Activated CD4-positive, alpha-beta memory T cell treated with anti-CD3 and anti-CD28 coated beads for 36 hours (primary cell): ENCODE data around the gene GAB3. TPM values are rescaled to one million over a fixed set of nuclear protein-coding genes. Genes with fewer than 3 reads are reported as not detected.

ENCODE experiments used
- CTCF ChIA-PET: fragments of 350-600 bp; sonication (Branson Sonifier 250); formaldehyde crosslinking; loops from one replicate; lab custom pipeline; 2021; ENCODE audit warnings: antibody characterized with exemption, inconsistent platforms; lab: Charles Lee
- POLR2A ChIA-PET: fragments of 350-600 bp; sonication (Branson Sonifier 250); formaldehyde crosslinking; loops from one replicate; lab custom pipeline; 2021; ENCODE audit warnings: antibody characterized with exemption; lab: Charles Lee
- DNase-seq: peaks from one replicate; pipeline ENCODE4 v3.0.0-alpha.2; 2020
- H3K27ac Mint-ChIP-seq: one replicate; pipeline ENCODE4 v1.8.0; 2021; ENCODE audit warnings: mixed read lengths
- H3K27me3 Mint-ChIP-seq: one replicate; pipeline ENCODE4 v1.8.0; 2021; ENCODE audit warnings: mixed read lengths
- H3K36me3 Mint-ChIP-seq: one replicate; pipeline ENCODE4 v1.8.0; 2021; ENCODE audit warnings: mixed read lengths
- H3K4me1 Mint-ChIP-seq: one replicate; pipeline ENCODE4 v1.8.0; 2021; ENCODE audit warnings: low read depth, mixed read lengths
- H3K4me3 Mint-ChIP-seq: one replicate; pipeline ENCODE4 v1.8.0; 2021; ENCODE audit warnings: mild to moderate bottlenecking, mixed read lengths
- H3K9me3 Mint-ChIP-seq: one replicate; pipeline ENCODE4 v1.8.0; 2021; ENCODE audit warnings: mixed read lengths
- intact Hi-C: fragments of 100-400 bp; cut with micrococcal nuclease; formaldehyde crosslinking; loops from one replicate; pipeline ENCODE4 v1.15.1; 2023
- total RNA-seq, 2 experiments: library from RNA; stranded (reverse); gene quantifications; one replicate each; pipeline ENCODE4 v1.2.3, GENCODE V29; 2021

The GAB3 gene
- total RNA-seq, 2 experiments from 2014 or later: 3.4 to 3.7 TPM

DNA sequence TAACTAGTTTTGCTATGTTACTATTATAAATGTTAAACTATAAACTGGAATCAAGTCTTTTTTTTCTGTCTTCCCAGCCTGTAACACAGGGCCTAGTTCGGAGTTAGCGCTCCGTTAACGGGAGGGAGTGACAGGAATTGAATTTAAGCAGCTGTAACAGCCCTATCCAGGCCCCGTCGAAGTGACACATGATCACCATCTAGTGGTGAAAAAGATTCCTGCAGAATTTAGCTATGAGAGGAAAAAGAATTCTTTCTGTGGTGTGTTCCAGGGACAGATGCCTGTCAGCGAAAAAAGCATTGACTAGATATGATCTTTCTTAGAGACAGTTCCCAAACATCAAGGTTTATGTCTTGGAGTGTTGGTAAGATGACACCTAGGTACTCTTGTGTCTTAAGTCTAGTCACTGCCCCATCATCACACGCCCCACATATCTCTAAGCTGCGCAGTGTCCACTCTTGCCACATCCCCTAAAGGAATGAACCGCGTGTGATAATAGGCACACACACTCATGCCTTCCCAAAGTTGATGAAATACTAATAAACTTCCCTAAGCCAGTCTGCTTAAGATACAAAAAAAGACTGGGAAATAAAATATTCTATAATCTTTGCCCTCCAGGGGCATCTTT is 2.1 kb downstream of the GAB3 start:
- no peaks in the 10 kb centered on the region for H3K27me3 Mint-ChIP-seq
- peak overlapping the region; percentile 39 for H3K4me3 Mint-ChIP-seq
- H3K36me3 Mint-ChIP-seq: peaks cover 2% of the 10 kb centered on the region
- intact Hi-C loops: loop anchor here (1.0 kb wide), 1 partner anchor 30 kb away; no protein-coding TSS in a partner anchor
- H3K27ac Mint-ChIP-seq: no peak overlapping the region
- POLR2A ChIA-PET: interaction anchor here (1.0 to 1.8 kb wide), 5 partner anchors 17 to 36 kb away, joined by 3 to 6 read pairs (median 4); no protein-coding TSS in a partner anchor
- H3K4me1 Mint-ChIP-seq: peaks cover 35% of the 10 kb centered on the region
- CTCF ChIA-PET: interaction anchor here (0.6 to 5.4 kb wide), 17 partner anchors 10 to 152 kb away, joined by 3 to 49 read pairs (median 7); partner anchors contain the start of genes DKC1 and SMIM9
- peaks cover 2% of the 10 kb centered on the region for H3K9me3 Mint-ChIP-seq
- peak; percentile 53 for DNase-seq

GRCh38 chrX:154742613-154743012 is 8.3 kb downstream of the GAB3 start:
- Mint-ChIP-seq H3K4me3 (no peak overlapping the region), H3K9me3 (peaks cover 2% of the 10 kb centered on the region), H3K27me3 (no peaks in the 10 kb centered on the region), H3K4me1 (peaks cover 20% of the 10 kb centered on the region), H3K27ac (no peak overlapping the region), H3K36me3 (peaks cover 2% of the 10 kb centered on the region)
- ChIA-PET CTCF (no interaction called here), POLR2A (no interaction called here)
- intact Hi-C loops: no loop called here
- DNase-seq: no peak

DNA sequence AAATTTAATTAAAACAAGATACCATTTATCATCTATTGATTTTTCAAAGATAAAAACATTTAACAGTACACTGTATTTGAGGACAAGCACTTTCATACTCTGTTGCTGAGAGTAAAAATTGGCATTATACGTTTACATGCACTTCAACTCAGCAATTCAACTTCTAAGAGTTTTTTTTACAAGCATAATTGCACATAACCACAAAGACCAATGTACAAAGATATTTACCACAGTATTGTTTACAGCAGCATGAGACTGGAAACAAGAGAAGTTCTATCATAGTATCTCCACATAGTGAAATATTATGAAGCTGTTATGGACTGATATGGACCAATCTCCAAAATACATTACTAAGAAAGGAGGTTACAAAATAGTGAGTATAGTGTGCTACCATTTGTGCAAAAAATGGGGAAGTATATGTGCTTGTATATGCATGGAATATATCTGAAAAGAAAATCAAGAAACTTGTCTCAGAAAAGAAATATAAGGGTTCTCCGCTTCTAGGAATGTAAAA is 10.9 kb downstream of the GAB3 start:
- ChIA-PET CTCF (interaction anchor here (1.0 to 5.7 kb wide), 2 partner anchors 9 to 21 kb away, joined by 3 to 49 read pairs; partner anchors contain the start of gene GAB3), POLR2A (no interaction called here)
- no peaks in the 10 kb centered on the region for H3K9me3 Mint-ChIP-seq
- H3K27ac Mint-ChIP-seq: no peak overlapping the region
- no peaks in the 10 kb centered on the region for H3K27me3 Mint-ChIP-seq
- peaks cover 43% of the 10 kb centered on the region for H3K4me1 Mint-ChIP-seq
- DNase-seq: no peak
- no peak overlapping the region for H3K4me3 Mint-ChIP-seq
- intact Hi-C loops: no loop called here
- H3K36me3 Mint-ChIP-seq: no peaks in the 10 kb centered on the region

DNA sequence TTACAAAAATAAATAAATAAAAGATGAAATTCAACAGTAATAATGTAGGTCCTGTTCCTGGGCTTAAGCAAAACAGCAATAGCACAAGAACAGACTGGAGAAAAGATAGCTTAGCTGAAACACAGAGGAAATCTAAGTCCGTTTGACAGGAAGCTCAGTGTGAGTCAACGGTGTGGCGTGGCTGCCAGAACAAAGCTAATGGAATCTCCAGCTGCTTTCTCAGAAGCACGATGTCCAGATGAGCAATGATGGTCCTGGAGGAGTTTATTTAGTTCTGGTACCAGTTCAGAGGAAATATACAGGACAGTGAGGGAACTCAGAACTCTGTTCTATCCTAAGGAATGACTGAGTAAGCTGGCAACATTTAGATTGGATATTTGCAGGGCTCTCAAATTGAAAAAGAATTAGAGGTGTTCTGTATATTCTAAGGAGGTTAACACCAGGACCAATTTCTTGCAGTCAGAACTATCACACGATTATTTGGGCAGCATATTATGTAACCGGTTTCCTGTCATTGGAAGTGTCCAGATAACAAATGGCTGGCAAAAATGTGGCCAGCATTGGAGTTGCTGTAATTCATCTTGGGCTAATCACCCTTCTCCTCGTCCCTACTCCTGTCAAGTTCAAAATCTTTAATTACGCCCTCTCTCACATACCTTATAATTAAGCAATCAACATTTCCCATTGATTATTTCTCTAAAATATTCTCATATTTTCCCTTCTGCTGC is 12.7 kb downstream of the GAB3 start:
- DNase-seq: peak; percentile 45
- ChIA-PET CTCF (interaction anchor here (1.1 to 5.7 kb wide), 3 partner anchors 11 to 25 kb away, joined by 4 to 49 read pairs (median 6); partner anchors contain the start of gene GAB3), POLR2A (interaction anchor here (1.2 kb wide), 1 partner anchor 19 kb away, joined by 5 read pairs; no protein-coding TSS in a partner anchor)
- Mint-ChIP-seq H3K27me3 (no peaks in the 10 kb centered on the region), H3K9me3 (no peaks in the 10 kb centered on the region), H3K4me3 (no peak overlapping the region), H3K4me1 (peaks cover 56% of the 10 kb centered on the region), H3K27ac (peak overlapping the region; percentile 70), H3K36me3 (no peaks in the 10 kb centered on the region)
- intact Hi-C loops: no loop called here

GRCh38 chrX:154737136-154737535 is 13.7 kb downstream of the GAB3 start:
- ChIA-PET CTCF (interaction anchor here (1.4 to 5.7 kb wide), 2 partner anchors 12 to 18 kb away, joined by 4 to 49 read pairs; partner anchors contain the start of gene GAB3), POLR2A (interaction anchor here (1.2 kb wide), 1 partner anchor 18 kb away, joined by 5 read pairs; no protein-coding TSS in a partner anchor)
- Mint-ChIP-seq H3K9me3 (no peaks in the 10 kb centered on the region), H3K4me3 (no peak overlapping the region), H3K27me3 (no peaks in the 10 kb centered on the region), H3K27ac (peak overlapping the region; percentile 61), H3K4me1 (peaks cover 66% of the 10 kb centered on the region), H3K36me3 (no peaks in the 10 kb centered on the region)
- DNase-seq: no peak
- intact Hi-C loops: no loop called here

DNA sequence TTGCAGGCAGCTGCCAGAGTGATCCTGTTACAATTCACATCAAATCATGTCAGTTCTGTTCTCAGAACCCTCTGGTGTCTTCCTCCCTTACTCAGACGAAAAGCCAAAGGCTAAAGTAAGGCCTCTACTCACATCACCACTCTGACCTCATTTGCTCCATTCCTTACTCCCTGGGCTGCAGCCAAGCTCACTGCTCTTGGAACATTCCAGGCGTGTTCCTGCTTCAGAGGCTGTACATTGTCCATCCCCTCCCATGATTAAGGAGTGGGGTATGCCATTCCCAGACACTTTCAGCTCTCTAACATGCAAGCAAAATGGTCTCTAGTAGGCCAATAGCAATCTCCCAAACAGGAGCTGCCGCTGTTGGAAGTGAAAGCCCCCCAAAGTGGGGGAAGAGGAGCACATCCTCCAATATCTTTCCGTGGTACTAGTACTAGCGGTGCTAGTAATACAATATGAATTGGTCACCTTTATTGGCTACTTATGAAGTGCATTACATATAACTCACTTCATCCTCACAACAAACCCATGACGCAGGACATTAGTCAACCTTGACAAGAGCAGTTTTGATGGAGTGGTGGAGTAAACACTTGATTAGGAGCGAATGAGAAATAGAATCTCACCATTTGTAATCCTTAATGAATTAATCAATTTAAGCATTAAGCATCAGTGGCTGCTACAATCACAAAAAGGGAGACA is 15.0 kb downstream of the GAB3 start:
- ChIA-PET POLR2A (interaction anchor here (0.7 kb wide), 1 partner anchor 16 kb away, joined by 3 read pairs; no protein-coding TSS in a partner anchor), CTCF (interaction anchor here (5.7 kb wide), 1 partner anchor 13 kb away, joined by 49 read pairs; the partner anchor contains the start of gene GAB3)
- H3K36me3 Mint-ChIP-seq: no peaks in the 10 kb centered on the region
- no peaks in the 10 kb centered on the region for H3K27me3 Mint-ChIP-seq
- no peak for DNase-seq
- peak overlapping the region; percentile 52 for H3K4me3 Mint-ChIP-seq
- intact Hi-C loops: no loop called here
- peak overlapping the region; percentile 94 for H3K27ac Mint-ChIP-seq
- H3K4me1 Mint-ChIP-seq: peaks cover 77% of the 10 kb centered on the region
- H3K9me3 Mint-ChIP-seq: no peaks in the 10 kb centered on the region

- peak overlapping the region; percentile 65 for H3K4me3 Mint-ChIP-seq
- H3K27ac Mint-ChIP-seq: peak overlapping the region; percentile 94
- no peaks in the 10 kb centered on the region for H3K27me3 Mint-ChIP-seq
- peak; percentile 28 for DNase-seq
- intact Hi-C loops: no loop called here
- no peaks in the 10 kb centered on the region for H3K36me3 Mint-ChIP-seq
- H3K9me3 Mint-ChIP-seq: no peaks in the 10 kb centered on the region
- H3K4me1 Mint-ChIP-seq: peaks cover 87% of the 10 kb centered on the region
- ChIA-PET CTCF (interaction anchor here (1.2 to 4.6 kb wide), 2 partner anchors 14 to 29 kb away, joined by 4 to 27 read pairs; partner anchors contain the start of gene DKC1), POLR2A (no interaction called here)
These were observed 16.7 kb downstream of the GAB3 start for GRCh38 chrX:154734061-154734781.

DNA sequence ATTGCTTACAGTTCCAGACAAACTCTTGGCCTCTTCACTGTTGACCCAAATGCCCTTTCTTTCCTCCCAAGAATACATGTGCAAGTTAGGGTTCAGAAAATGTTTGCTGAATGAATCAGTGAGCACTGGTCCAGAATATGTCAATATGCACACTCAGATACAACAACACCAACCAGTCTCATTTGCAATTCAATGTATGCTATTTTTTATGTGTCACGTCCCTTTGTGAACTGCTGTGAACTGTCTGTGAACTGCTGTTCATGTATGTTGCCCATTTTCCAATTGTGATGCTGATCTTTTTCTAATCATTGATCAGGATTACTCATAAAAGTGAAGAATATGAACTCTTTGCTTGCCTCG is 17.8 kb downstream of the GAB3 start:
- no peak for DNase-seq
- peaks cover 89% of the 10 kb centered on the region for H3K4me1 Mint-ChIP-seq
- H3K27ac Mint-ChIP-seq: peak overlapping the region; percentile 94
- POLR2A ChIA-PET: no interaction called here
- H3K36me3 Mint-ChIP-seq: no peaks in the 10 kb centered on the region
- CTCF ChIA-PET: interaction anchor here (4.6 kb wide), 1 partner anchor 16 kb away, joined by 27 read pairs; no protein-coding TSS in a partner anchor
- H3K4me3 Mint-ChIP-seq: peak overlapping the region; percentile 27
- no peaks in the 10 kb centered on the region for H3K9me3 Mint-ChIP-seq
- no peaks in the 10 kb centered on the region for H3K27me3 Mint-ChIP-seq
- intact Hi-C loops: loop anchor here (1.0 to 2.0 kb wide), 2 partner anchors 9 to 14 kb away; no protein-coding TSS in a partner anchor

- POLR2A ChIA-PET: interaction anchor here (1.0 kb wide), 1 partner anchor 16 kb away, joined by 3 read pairs; no protein-coding TSS in a partner anchor
These were observed 18.3 kb downstream of the GAB3 start for GRCh38 chrX:154732421-154733065.

DNA sequence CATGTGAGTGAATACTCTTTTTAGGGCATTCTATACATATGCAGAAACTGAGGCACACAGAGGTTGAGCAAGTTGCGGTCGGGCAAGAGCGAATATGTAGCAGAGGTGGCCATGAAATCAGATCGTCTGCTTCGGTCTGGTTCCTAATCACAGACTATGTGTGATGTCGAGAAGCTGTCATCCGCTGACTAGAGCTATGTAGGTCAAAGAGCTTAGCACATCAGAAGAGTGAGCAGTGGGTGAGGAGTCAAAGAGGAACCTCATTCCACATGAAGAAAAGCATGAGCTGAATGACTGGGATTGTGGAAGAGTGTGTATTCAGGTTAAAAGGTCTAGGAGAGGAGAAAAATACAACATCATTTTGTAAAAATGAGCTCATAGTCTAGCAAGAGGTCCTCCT is 19.0 kb downstream of the GAB3 start:
- Mint-ChIP-seq H3K9me3 (no peaks in the 10 kb centered on the region), H3K4me1 (peaks cover 87% of the 10 kb centered on the region), H3K36me3 (no peaks in the 10 kb centered on the region), H3K4me3 (peak overlapping the region; percentile 16), H3K27me3 (no peaks in the 10 kb centered on the region), H3K27ac (peak overlapping the region; percentile 62)
- DNase-seq: peak; percentile 11
- CTCF ChIA-PET: interaction anchor here (0.8 to 4.6 kb wide), 7 partner anchors 12 to 19 kb away, joined by 3 to 27 read pairs (median 3); partner anchors contain the start of gene GAB3
- intact Hi-C loops: loop anchor here (2.0 kb wide), 1 partner anchor 13 kb away; no protein-coding TSS in a partner anchor
- POLR2A ChIA-PET: interaction anchor here (1.0 kb wide), 1 partner anchor 17 kb away, joined by 3 read pairs; no protein-coding TSS in a partner anchor

More at GRCh38 chrX:154732421-154733065, 18.3 kb downstream of the GAB3 start:
- CTCF ChIA-PET: interaction anchor here (0.8 to 4.6 kb wide), 6 partner anchors 13 to 19 kb away, joined by 3 to 27 read pairs (median 3); partner anchors contain the start of gene GAB3
- Mint-ChIP-seq H3K27me3 (no peaks in the 10 kb centered on the region), H3K36me3 (no peaks in the 10 kb centered on the region), H3K4me3 (peak overlapping the region; percentile 27), H3K27ac (peak overlapping the region; percentile 94), H3K4me1 (peaks cover 91% of the 10 kb centered on the region), H3K9me3 (no peaks in the 10 kb centered on the region)
- intact Hi-C loops: loop anchor here (1.0 to 2.0 kb wide), 2 partner anchors 8 to 14 kb away; no protein-coding TSS in a partner anchor
- peak; percentile 20 for DNase-seq
